B cell (primary cell): ENCODE measurements around the gene FHL1.

Experiments
- CTCF ChIP-seq: fragments of 200-600 bp; IDR thresholded peaks from one replicate; pipeline ENCODE4 v1.8.0; 2022; ENCODE audit warnings: antibody characterized with exemption, mild to moderate bottlenecking
- EZH2 ChIP-seq: IDR thresholded peaks from 2 replicates; pipeline ENCODE4 v1.6.1; 2012; ENCODE audit warnings: borderline replicate concordance, low read depth, mild to moderate bottlenecking, moderate library complexity, low read length; ENCODE audit not compliant: insufficient read depth, poor library complexity, severe bottlenecking

DNA sequence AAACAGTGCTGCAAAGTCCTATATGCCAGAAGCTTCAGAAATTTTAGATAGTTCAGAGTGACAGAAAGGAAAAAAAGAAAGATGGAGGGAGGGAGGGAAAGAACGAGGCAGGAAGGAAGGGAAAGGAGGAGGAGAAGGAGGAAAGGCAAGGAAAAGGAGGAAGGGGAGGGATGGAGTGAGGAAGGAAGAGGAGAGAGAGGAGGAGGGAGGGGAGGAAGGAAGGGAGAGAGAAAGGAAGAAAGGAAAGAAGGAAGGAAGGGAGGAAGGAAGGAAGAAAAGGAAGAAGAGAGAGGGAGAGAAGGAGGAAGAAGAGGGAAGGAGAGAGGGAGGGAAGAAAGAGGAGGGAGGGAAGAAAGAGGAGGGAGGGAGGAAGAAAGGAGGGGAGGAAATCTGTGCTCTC lies 42.4 kb upstream of the FHL1 start:
- TF ChIP-seq CTCF (no peak), EZH2 (no peak)
